ENCODE measurements around the gene FBXW8.

The FBXW8 gene

DNA sequence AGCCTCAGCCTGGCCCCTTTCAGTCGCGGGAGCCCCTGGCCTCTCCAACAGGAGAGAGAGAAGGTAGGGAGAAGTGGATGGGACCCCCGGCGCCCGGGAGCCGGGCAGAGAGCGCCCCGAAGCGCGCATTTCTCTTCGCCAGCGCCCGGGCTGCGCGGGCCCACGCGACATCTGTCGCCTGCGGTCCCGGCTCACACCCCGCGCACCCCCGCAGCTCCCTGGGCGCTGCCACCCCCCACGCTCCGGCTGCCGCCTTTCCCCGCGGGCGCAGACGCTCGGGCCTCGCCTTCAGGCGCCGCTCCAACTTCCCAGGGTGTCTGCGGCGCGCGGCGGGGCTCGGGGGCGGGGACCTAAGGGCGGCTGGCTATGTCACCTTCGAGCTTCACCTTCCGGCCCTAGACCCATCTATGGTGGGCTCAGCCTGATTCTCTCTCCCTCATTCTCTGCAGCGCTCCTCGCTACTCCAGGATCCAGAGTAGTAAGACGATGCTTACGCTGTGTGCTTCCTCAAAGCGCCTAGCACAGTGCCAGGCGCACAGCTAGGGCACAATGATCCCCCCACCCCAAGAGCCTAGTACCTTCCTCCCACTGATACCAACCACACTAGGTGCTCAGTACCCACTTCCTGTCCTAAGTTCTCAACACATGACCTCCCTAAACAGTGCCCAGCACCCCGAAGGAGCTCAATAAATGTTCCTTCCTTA lies 31.1 kb upstream of the FBXW8 start:
- Histone ChIP-seq H3K36me3 (ENCODE audit: insufficient read depth, low read length) (no peaks in the 10 kb centered on the region), H3K27me3 (ENCODE audit: control insufficient read depth in 1 of 2, insufficient read depth in 2 of 2, low read length in 2 of 2) (peaks cover 45 to 72% of the 10 kb centered on the region in 2 donors), H3K4me1 (ENCODE audit: insufficient read depth, low read length) (peaks cover 21% of the 10 kb centered on the region), H3K27ac (ENCODE audit: low read depth, low read length) (no peak overlapping the region), H3K9ac (ENCODE audit: low read length) (no peak overlapping the region), H3K9me3 (ENCODE audit: low read length) (no peaks in the 10 kb centered on the region), H3K4me3 (ENCODE audit: low read depth in 1 of 2, low read length in 2 of 2) (no peak overlapping the region)

DNA sequence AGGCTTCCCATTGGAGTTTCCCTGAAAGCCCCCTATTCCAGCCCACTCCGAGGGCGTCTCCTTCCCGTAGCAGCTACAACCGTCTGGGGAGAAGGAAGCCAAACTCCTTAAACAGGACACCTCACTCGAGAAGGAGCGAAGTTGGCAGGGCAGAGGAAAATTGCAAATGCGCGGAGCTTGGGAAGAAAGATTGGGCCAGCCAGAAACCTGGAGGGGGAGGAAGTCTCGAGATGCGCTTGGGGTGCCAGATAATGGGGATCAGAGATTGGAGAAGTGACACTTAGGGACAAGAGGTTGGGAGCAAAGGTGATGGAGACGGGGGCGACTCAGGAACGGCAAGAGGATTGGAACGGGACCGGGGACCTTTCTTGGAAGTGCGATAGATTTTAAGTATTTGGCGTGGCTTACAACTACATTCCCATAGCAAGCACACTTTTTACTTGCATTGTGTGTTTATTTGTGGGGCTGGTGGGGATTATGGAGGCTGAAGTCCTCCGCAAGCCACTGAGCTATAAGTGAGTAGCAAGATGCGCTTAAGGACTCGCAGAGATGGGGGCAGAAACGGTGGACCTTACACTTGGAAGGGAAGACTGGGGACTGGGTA lies 30.4 kb upstream of the FBXW8 start:
- H3K4me1 ChIP-seq (ENCODE audit: insufficient read depth, low read length) = peaks cover 21% of the 10 kb centered on the region
- no peaks in the 10 kb centered on the region for H3K9me3 ChIP-seq (ENCODE audit: low read length)
- H3K9ac ChIP-seq (ENCODE audit: low read length) = no peak overlapping the region
- no peaks in the 10 kb centered on the region for H3K36me3 ChIP-seq (ENCODE audit: insufficient read depth, low read length)
- no peak overlapping the region for H3K4me3 ChIP-seq (ENCODE audit: low read depth in 1 of 2, low read length in 2 of 2)
- no peak overlapping the region for H3K27ac ChIP-seq (ENCODE audit: low read depth, low read length)
- H3K27me3 ChIP-seq (ENCODE audit: control insufficient read depth in 1 of 2, insufficient read depth in 2 of 2, low read length in 2 of 2) = peaks cover 45 to 72% of the 10 kb centered on the region in 2 donors

DNA sequence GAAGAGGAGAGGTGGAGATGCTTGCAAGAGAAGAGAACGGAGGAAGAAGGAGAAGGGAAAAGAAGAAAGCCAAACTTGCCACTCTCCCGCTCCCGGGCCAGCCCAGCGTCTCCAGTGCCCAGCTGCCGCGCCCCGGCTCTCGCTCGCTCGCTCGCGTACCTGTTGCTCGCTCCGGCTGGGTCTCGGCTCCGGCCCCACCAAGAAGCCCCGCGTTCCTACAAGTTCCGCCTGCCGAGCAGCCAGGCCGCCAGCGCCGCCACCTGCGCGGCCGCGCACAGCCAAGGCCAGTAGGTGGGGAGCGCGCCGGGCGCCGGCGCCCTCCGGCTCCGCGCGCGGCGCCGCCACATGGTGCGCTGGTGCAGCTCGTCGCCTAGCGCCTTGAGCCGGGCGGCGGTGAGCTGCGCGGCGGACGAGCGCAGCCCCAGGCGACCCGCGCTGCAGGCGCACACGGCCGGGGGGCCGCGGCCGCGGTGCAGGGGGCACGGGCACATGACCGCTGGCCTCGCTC lies 29.9 kb upstream of the FBXW8 start:
- H3K4me3 ChIP-seq (ENCODE audit: low read depth in 1 of 2, low read length in 2 of 2) = no peak overlapping the region
- H3K9me3 ChIP-seq (ENCODE audit: low read length) = no peaks in the 10 kb centered on the region
- H3K4me1 ChIP-seq (ENCODE audit: insufficient read depth, low read length) = peaks cover 21% of the 10 kb centered on the region
- H3K36me3 ChIP-seq (ENCODE audit: insufficient read depth, low read length) = no peaks in the 10 kb centered on the region
- H3K27me3 ChIP-seq (ENCODE audit: control insufficient read depth in 1 of 2, insufficient read depth in 2 of 2, low read length in 2 of 2) = peaks cover 43 to 71% of the 10 kb centered on the region in 2 donors
- H3K27ac ChIP-seq (ENCODE audit: low read depth, low read length) = no peak overlapping the region
- no peak overlapping the region for H3K9ac ChIP-seq (ENCODE audit: low read length)

DNA sequence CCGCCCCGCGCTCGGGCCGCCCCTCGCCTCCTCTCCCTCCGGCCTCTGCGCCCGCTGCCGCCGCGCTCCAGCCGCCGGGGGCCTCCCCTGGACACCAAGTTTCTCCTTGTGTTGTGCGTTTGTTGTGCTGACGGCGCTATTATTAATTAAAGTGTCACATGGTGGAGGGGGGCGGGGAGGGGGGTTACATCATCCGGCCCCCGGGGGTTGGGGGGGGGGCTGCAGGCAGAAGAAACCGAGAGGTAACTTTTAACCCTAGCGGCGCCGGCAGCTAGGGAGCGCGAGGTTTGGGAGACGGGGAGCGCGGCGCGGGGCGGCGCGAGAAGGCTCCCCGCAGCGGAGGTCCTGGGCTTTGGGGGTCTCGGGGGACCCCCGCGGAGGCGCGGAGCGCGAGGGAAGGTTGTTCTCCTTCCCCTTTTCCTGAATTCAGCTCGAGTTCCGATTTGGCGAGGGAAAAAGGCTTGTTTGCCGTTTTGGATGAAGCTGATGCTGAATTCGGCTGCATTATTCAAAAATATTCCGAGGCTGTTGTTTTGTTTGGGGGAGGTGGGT lies 29.3 kb upstream of the FBXW8 start, which contains the start of gene HRK:
Gene HRK, minus strand, starts transcription at position 117 of the 552 bp plus-strand sequence. CDS start 134 bp downstream, outside the sequence.
- H3K9ac ChIP-seq (ENCODE audit: low read length) = no peak within 1 kb of the TSS
- no peak within 1 kb of the TSS for H3K27ac ChIP-seq (ENCODE audit: low read depth, low read length)
- peaks cover 21% of the 10 kb centered on the region for H3K4me1 ChIP-seq (ENCODE audit: insufficient read depth, low read length)
- no peaks in the 10 kb centered on the region for H3K9me3 ChIP-seq (ENCODE audit: low read length)
- H3K36me3 ChIP-seq (ENCODE audit: insufficient read depth, low read length) = no peaks in the 10 kb centered on the region
- H3K4me3 ChIP-seq (ENCODE audit: low read depth in 1 of 2, low read length in 2 of 2) = no peak within 1 kb of the TSS
- peaks cover 40 to 68% of the 10 kb centered on the region in 2 donors for H3K27me3 ChIP-seq (ENCODE audit: control insufficient read depth in 1 of 2, insufficient read depth in 2 of 2, low read length in 2 of 2)

DNA sequence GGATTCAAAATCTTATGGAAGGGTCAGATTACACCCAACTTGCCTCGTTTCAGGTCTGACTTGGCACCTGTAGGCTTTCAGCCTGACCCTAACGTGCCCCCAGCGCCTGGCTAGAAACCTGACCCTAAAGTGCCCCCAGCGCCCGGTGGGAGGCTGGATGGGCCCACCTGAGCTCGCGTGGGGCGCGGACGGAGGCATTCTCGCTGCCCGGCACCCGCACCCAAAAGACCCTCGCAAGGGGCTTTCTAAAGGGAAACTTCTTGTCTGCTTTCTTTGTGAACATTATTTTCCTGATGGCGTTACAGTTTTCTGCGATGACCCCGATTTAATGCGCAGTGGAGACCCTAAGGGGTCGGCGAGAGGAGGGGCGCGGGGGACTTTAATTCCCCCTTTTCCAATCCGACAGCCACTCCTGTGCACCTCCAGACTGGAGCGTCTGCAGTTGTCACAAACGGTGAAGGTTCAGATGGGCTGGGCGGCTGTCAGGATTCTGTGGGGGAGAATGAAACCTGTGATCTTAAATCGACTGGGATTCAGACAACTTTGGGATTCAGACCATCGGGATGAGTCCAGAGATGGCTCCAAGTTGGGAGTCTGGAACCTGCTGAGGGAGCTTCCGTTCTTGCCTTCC lies 28.8 kb upstream of the FBXW8 start:
- Histone ChIP-seq H3K9me3 (ENCODE audit: low read length) (no peaks in the 10 kb centered on the region), H3K27me3 (ENCODE audit: control insufficient read depth in 1 of 2, insufficient read depth in 2 of 2, low read length in 2 of 2) (peaks cover 40 to 62% of the 10 kb centered on the region in 2 donors), H3K36me3 (ENCODE audit: insufficient read depth, low read length) (no peaks in the 10 kb centered on the region), H3K27ac (ENCODE audit: low read depth, low read length) (no peak overlapping the region), H3K4me3 (ENCODE audit: low read depth in 1 of 2, low read length in 2 of 2) (no peak overlapping the region), H3K9ac (ENCODE audit: low read length) (no peak overlapping the region), H3K4me1 (ENCODE audit: insufficient read depth, low read length) (peaks cover 21% of the 10 kb centered on the region)

DNA sequence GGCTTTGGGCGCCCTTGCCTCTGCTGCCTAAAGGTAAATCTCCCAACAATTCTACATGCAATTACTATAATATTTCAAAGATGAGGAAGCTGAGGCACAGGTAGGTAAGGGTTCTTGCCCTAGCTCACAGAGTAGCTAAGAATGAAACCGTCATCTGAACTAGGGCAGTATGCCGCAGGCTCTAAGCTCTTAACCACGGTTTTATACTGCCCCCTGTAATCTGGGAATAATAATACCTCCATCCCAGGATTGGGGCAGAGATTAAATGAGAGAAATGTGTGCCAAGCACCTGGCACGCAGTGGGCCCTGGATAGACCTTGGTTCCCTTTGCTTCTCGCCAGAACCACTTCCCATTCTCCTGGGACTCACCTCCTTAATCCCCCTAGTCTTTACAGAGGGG lies 28.0 kb upstream of the FBXW8 start:
- peaks cover 40 to 55% of the 10 kb centered on the region in 2 donors for H3K27me3 ChIP-seq (ENCODE audit: control insufficient read depth in 1 of 2, insufficient read depth in 2 of 2, low read length in 2 of 2)

GRCh38 chr12:116884871-116885270 lies 25.9 kb upstream of the FBXW8 start:
- Histone ChIP-seq H3K4me1 (ENCODE audit: insufficient read depth, low read length) (peaks cover 21% of the 10 kb centered on the region), H3K4me3 (ENCODE audit: low read depth in 1 of 2, low read length in 2 of 2) (no peak overlapping the region), H3K9ac (ENCODE audit: low read length) (no peak overlapping the region), H3K27me3 (ENCODE audit: control insufficient read depth in 1 of 2, insufficient read depth in 2 of 2, low read length in 2 of 2) (peaks cover 29 to 33% of the 10 kb centered on the region in 2 donors), H3K9me3 (ENCODE audit: low read length) (no peaks in the 10 kb centered on the region), H3K27ac (ENCODE audit: low read depth, low read length) (no peak overlapping the region), H3K36me3 (ENCODE audit: insufficient read depth, low read length) (no peaks in the 10 kb centered on the region)

More for the DNA sequence above, 28.0 kb upstream of the FBXW8 start:
- Histone ChIP-seq H3K4me3 (ENCODE audit: low read depth in 1 of 2, low read length in 2 of 2) (peak overlapping the region in 1 of 2 donors; percentile 20), H3K36me3 (ENCODE audit: insufficient read depth, low read length) (no peaks in the 10 kb centered on the region), H3K9ac (ENCODE audit: low read length) (no peak overlapping the region), H3K9me3 (ENCODE audit: low read length) (no peaks in the 10 kb centered on the region), H3K4me1 (ENCODE audit: insufficient read depth, low read length) (peaks cover 21% of the 10 kb centered on the region), H3K27ac (ENCODE audit: low read depth, low read length) (no peak overlapping the region)

GRCh38 chr12:116885491-116885890 lies 25.3 kb upstream of the FBXW8 start:
- peaks cover 22 to 27% of the 10 kb centered on the region in 2 donors for H3K27me3 ChIP-seq (ENCODE audit: control insufficient read depth in 1 of 2, insufficient read depth in 2 of 2, low read length in 2 of 2)

GRCh38 chr12:116887244-116887643 lies 23.5 kb upstream of the FBXW8 start:
- no peaks in the 10 kb centered on the region for H3K9me3 ChIP-seq (ENCODE audit: low read length)
- H3K4me3 ChIP-seq (ENCODE audit: low read depth in 1 of 2, low read length in 2 of 2) = no peak overlapping the region
- no peak overlapping the region for H3K27ac ChIP-seq (ENCODE audit: low read depth, low read length)
- H3K36me3 ChIP-seq (ENCODE audit: insufficient read depth, low read length) = no peaks in the 10 kb centered on the region
- H3K27me3 ChIP-seq (ENCODE audit: control insufficient read depth in 1 of 2, insufficient read depth in 2 of 2, low read length in 2 of 2) = peaks cover 13 to 14% of the 10 kb centered on the region in 2 donors
- peaks cover 4% of the 10 kb centered on the region for H3K4me1 ChIP-seq (ENCODE audit: insufficient read depth, low read length)
- H3K9ac ChIP-seq (ENCODE audit: low read length) = no peak overlapping the region

More at GRCh38 chr12:116885491-116885890, 25.3 kb upstream of the FBXW8 start:
- Histone ChIP-seq H3K4me3 (ENCODE audit: low read depth in 1 of 2, low read length in 2 of 2) (no peak overlapping the region), H3K9ac (ENCODE audit: low read length) (no peak overlapping the region), H3K36me3 (ENCODE audit: insufficient read depth, low read length) (no peaks in the 10 kb centered on the region), H3K4me1 (ENCODE audit: insufficient read depth, low read length) (peaks cover 16% of the 10 kb centered on the region), H3K27ac (ENCODE audit: low read depth, low read length) (no peak overlapping the region), H3K9me3 (ENCODE audit: low read length) (no peaks in the 10 kb centered on the region)

DNA sequence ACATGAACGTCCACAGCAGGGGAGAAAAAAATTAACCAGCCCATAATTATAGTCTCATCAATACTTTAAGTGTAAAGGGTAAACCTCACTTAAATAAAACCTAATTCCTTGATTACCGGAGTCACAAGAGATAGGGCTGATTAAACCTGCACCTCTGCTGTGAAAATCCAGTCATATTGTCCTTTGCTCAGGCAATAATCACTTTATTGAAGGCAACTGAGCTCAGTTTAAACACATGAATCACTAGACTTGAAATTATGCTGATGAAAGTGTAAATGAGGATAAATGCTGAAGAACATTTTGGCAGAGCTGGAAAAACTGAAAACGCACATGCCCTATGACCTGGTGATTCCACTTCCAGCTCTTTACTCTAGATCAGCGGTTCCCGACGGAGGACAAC lies 22.9 kb upstream of the FBXW8 start:
- no peak overlapping the region for H3K4me3 ChIP-seq (ENCODE audit: low read depth in 1 of 2, low read length in 2 of 2)
- no peaks in the 10 kb centered on the region for H3K4me1 ChIP-seq (ENCODE audit: insufficient read depth, low read length)
- H3K36me3 ChIP-seq (ENCODE audit: insufficient read depth, low read length) = no peaks in the 10 kb centered on the region
- H3K27me3 ChIP-seq (ENCODE audit: control insufficient read depth in 1 of 2, insufficient read depth in 2 of 2, low read length in 2 of 2) = peaks cover 6 to 8% of the 10 kb centered on the region in 2 donors
- no peak overlapping the region for H3K27ac ChIP-seq (ENCODE audit: low read depth, low read length)
- no peak overlapping the region for H3K9ac ChIP-seq (ENCODE audit: low read length)
- H3K9me3 ChIP-seq (ENCODE audit: low read length) = no peaks in the 10 kb centered on the region

DNA sequence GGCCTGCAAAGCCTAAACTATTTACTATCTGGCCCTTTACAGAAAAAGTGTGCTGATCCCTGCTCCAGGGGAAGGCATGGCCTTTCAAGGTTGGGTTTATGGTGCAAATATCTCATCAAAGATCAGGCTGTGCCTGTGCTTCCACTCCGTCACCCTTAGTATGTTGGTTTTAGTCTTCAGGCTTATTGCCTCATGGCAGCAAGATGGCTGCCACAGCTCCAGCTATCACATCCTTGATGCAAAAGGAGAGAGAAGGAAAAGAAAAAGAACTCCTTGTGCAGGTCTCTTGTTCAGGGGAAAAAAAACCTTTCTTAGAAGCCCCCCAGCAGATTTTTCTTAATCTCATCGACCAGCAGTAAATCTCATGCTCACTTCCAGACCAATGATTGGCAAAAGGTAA lies 20.4 kb upstream of the FBXW8 start:
- Histone ChIP-seq H3K36me3 (ENCODE audit: insufficient read depth, low read length) (no peaks in the 10 kb centered on the region), H3K27ac (ENCODE audit: low read depth, low read length) (no peak overlapping the region), H3K9ac (ENCODE audit: low read length) (no peak overlapping the region), H3K27me3 (ENCODE audit: control insufficient read depth in 1 of 2, insufficient read depth in 2 of 2, low read length in 2 of 2) (no peaks in the 10 kb centered on the region), H3K4me3 (ENCODE audit: low read depth in 1 of 2, low read length in 2 of 2) (no peak overlapping the region), H3K4me1 (ENCODE audit: insufficient read depth, low read length) (no peaks in the 10 kb centered on the region), H3K9me3 (ENCODE audit: low read length) (no peaks in the 10 kb centered on the region)

Data from muscle layer of colon (tissue), 2 donors.